Stimulated activated CD4-positive, alpha-beta T cell treated with anti-CD3 and anti-CD28 coated beads, Interleukin-1b, Interleukin-23, amount 100 ng/mL, for 4 hours (primary cell): ENCODE results near the gene C5orf63.
"Not testable (repeated sequence)": the region's sequence is repeated elsewhere in the genome, so short reads cannot be mapped to it uniquely, and the experiment has no call there.

Source experiments
- DNase-seq, 2 donors: peaks; one replicate each; pipeline ENCODE4 v3.0.0-alpha.2; 2020; ENCODE audit warnings: low read depth in 2 of 2

C5orf63 gene

GRCh38 chr5:127076315-127077129, 3.2 kb upstream of the C5orf63 start:
- no peak for DNase-seq

GRCh38 chr5:127074466-127074865, 1.2 kb upstream of the C5orf63 start:
- no peak for DNase-seq

- no peak for DNase-seq
Observed at GRCh38 chr5:127070243-127070642, 3.1 kb downstream of the C5orf63 start.

- DNase-seq = no peak
Observed at GRCh38 chr5:127068493-127069214, 4.6 kb downstream of the C5orf63 start.

- DNase-seq = no peak
Observed at GRCh38 chr5:127066721-127067120, 6.6 kb downstream of the C5orf63 start.

- no peak for DNase-seq
Observed at GRCh38 chr5:127064253-127064840, 9.0 kb downstream of the C5orf63 start.

GRCh38 chr5:127063257-127063913, 9.9 kb downstream of the C5orf63 start:
- DNase-seq = no peak

GRCh38 chr5:127061956-127062355, 11.3 kb downstream of the C5orf63 start:
- no peak for DNase-seq

- DNase-seq = no peak
Observed at GRCh38 chr5:127061537-127061936, 11.8 kb downstream of the C5orf63 start.

GRCh38 chr5:127060470-127060985, 12.8 kb downstream of the C5orf63 start:
- DNase-seq = no peak

- DNase-seq = no peak
Observed at GRCh38 chr5:127056896-127057295, 16.4 kb downstream of the C5orf63 start.

- DNase-seq = no peak
Observed at GRCh38 chr5:127055880-127056653, 17.2 kb downstream of the C5orf63 start.

GRCh38 chr5:127053551-127053950, 19.8 kb downstream of the C5orf63 start:
- DNase-seq = not testable (repeated sequence)

GRCh38 chr5:127053049-127053448, 20.3 kb downstream of the C5orf63 start:
- DNase-seq = no peak

- no peak for DNase-seq
Observed at GRCh38 chr5:127051591-127051990, 21.7 kb downstream of the C5orf63 start.

GRCh38 chr5:127046343-127047072, 26.8 kb downstream of the C5orf63 start:
- no peak for DNase-seq

- DNase-seq = no peak
Observed at GRCh38 chr5:127042593-127042992, 30.7 kb downstream of the C5orf63 start.

GRCh38 chr5:127041571-127041970, 31.7 kb downstream of the C5orf63 start:
- DNase-seq = no peak

GRCh38 chr5:127040796-127041520, 32.3 kb downstream of the C5orf63 start:
- no peak for DNase-seq

- no peak for DNase-seq
Observed at GRCh38 chr5:127038550-127038949, 34.8 kb downstream of the C5orf63 start.
